NCI-H2081 (cell line): ENCODE measurements around the gene WDR75.

Source experiments
- DNase-seq, 2 experiments: peaks; one replicate each; lab custom pipeline; 2025; lab: John Stamatoyannopoulos, UW

WDR75 gene

GRCh38 chr2:189500456-189501160 lies 59.3 kb downstream of the WDR75 start:
- peak in 1 of 2 experiments; percentile 27 for DNase-seq

GRCh38 chr2:189501487-189501886 lies 60.2 kb downstream of the WDR75 start:
- DNase-seq = no peak

GRCh38 chr2:189502714-189503113 lies 61.4 kb downstream of the WDR75 start:
- no peak for DNase-seq

GRCh38 chr2:189504238-189504637 lies 63.0 kb downstream of the WDR75 start:
- DNase-seq = no peak

GRCh38 chr2:189505492-189505891 lies 64.2 kb downstream of the WDR75 start:
- DNase-seq = no peak

- no peak for DNase-seq
Observed at GRCh38 chr2:189506514-189506976, 65.3 kb downstream of the WDR75 start.

- DNase-seq = no peak
Observed at GRCh38 chr2:189511210-189511959, 70.1 kb downstream of the WDR75 start.

- DNase-seq = no peak
Observed at GRCh38 chr2:189511960-189512319, 70.7 kb downstream of the WDR75 start.

- DNase-seq = no peak
Observed at GRCh38 chr2:189512879-189513278, 71.6 kb downstream of the WDR75 start.

- no peak for DNase-seq
Observed at GRCh38 chr2:189514104-189514503, 72.8 kb downstream of the WDR75 start.

- no peak for DNase-seq
Observed at GRCh38 chr2:189515264-189515663, 74.0 kb downstream of the WDR75 start.

- no peak for DNase-seq
Observed at GRCh38 chr2:189516546-189516945, 75.3 kb downstream of the WDR75 start.

- DNase-seq = no peak
Observed at GRCh38 chr2:189517847-189518535, 76.7 kb downstream of the WDR75 start.

- no peak for DNase-seq
Observed at GRCh38 chr2:189519631-189520387, 78.5 kb downstream of the WDR75 start.

- DNase-seq = peak in 1 of 2 experiments; percentile 3
Observed at GRCh38 chr2:189521699-189522434, 80.6 kb downstream of the WDR75 start.

GRCh38 chr2:189522435-189523151 lies 81.3 kb downstream of the WDR75 start:
- DNase-seq = no peak

- no peak for DNase-seq
Observed at GRCh38 chr2:189524746-189525145, 83.5 kb downstream of the WDR75 start.
